SK-N-SH (cell line): Measurements from ENCODE around the gene SYAP1. TPM values are rescaled to one million over a fixed set of nuclear protein-coding genes. Genes with fewer than 3 reads are reported as not detected.

Experiments
- CTCF ChIA-PET: fragments of 300-600, 350-600 bp; formaldehyde crosslinking; extraction: SDS; loops from one replicate; lab custom pipeline; 2021; lab: Yijun Ruan, JAX
- POLR2A ChIA-PET: fragments of 350-600 bp; sonication (Branson Sonifier 250); formaldehyde crosslinking; extraction: SDS; loops from one replicate; lab custom pipeline; 2020; ENCODE audit warnings: antibody characterized with exemption, inconsistent platforms; lab: Yijun Ruan, JAX
- DNase-seq: peaks from one replicate; pipeline ENCODE4 v3.0.0; 2012
- H2AFZ ChIP-seq: fragments of 200-600 bp; sonication (generic); 2 replicates; pipeline ENCODE4 v1.8.1; 2016; ENCODE audit warnings: antibody characterized with exemption, mild to moderate bottlenecking, low read depth
- H3F3A ChIP-seq: fragments of 200-600 bp; sonication (generic); replicated peaks from 2 replicates; pipeline ENCODE3; 2016; ENCODE audit warnings: antibody characterized with exemption, mild to moderate bottlenecking; ENCODE audit not compliant: insufficient read depth
- H3K27ac ChIP-seq, 2 experiments: fragments of 200-500 bp in 1 of 2; fragments of 200-600 bp in 1 of 2; sonication (Bioruptor generic) in 1 of 2; sonication (generic), shearing (Covaris generic) in 1 of 2; 2 replicates each; pipeline versions ENCODE4 v1.5.1 to v1.6.1; 2014 to 2016; ENCODE audit warnings: low read depth in 2 of 2, inconsistent platforms in 1 of 2, low read length in 1 of 2, mild to moderate bottlenecking in 1 of 2, mixed read lengths in 1 of 2
- H3K27me3 ChIP-seq: fragments of 200-600 bp; sonication (generic), shearing (Covaris generic); 2 replicates; pipeline ENCODE4 v1.6.1; 2016; ENCODE audit warnings: mixed run types; ENCODE audit not compliant: insufficient read depth
- H3K36me3 ChIP-seq, 2 experiments: fragments of 200-500 bp in 1 of 2; fragments of 200-600 bp in 1 of 2; sonication (Bioruptor generic) in 1 of 2; sonication (generic) in 1 of 2; replicated peaks in 1 of 2; 2 replicates each; pipeline versions ENCODE3 to v1.5.1; 2014 to 2016; ENCODE audit warnings: low read length in 1 of 2, mild to moderate bottlenecking in 1 of 2; ENCODE audit not compliant: insufficient read depth in 2 of 2, control insufficient read depth in 1 of 2
- H3K4me1 ChIP-seq, 2 experiments: fragments of 200-500 bp in 1 of 2; fragments of 200-600 bp in 1 of 2; sonication (Bioruptor generic) in 1 of 2; sonication (generic), shearing (Covaris generic) in 1 of 2; 2 replicates each; pipeline versions ENCODE4 v1.5.1 to v1.6.1; 2014 to 2016; ENCODE audit warnings: low read depth in 1 of 2, low read length in 1 of 2, mixed run types in 1 of 2; ENCODE audit not compliant: insufficient read depth in 2 of 2, control insufficient read depth in 1 of 2
- H3K4me2 ChIP-seq: fragments of 200-600 bp; sonication (generic), shearing (Covaris generic); 2 replicates; pipeline ENCODE4 v1.6.1; 2017; ENCODE audit warnings: mixed run types
- H3K4me3 ChIP-seq, 2 experiments: fragments of 200-500 bp in 1 of 2; fragments of 200-600 bp in 1 of 2; sonication (Bioruptor generic) in 1 of 2; sonication (generic), shearing (Covaris generic) in 1 of 2; 2 replicates each; pipeline versions ENCODE4 v1.5.1 to v1.8.1; 2014 to 2016; ENCODE audit warnings: low read depth in 2 of 2, inconsistent platforms in 1 of 2, low read length in 1 of 2, mild to moderate bottlenecking in 1 of 2, mixed read lengths in 1 of 2, moderate library complexity in 1 of 2
- H3K79me2 ChIP-seq: fragments of 200-600 bp; sonication (generic); 2 replicates; pipeline ENCODE4 v1.8.1; 2017; ENCODE audit warnings: mild to moderate bottlenecking; ENCODE audit not compliant: insufficient read depth
- H3K9ac ChIP-seq: fragments of 200-600 bp; sonication (generic); 2 replicates; pipeline ENCODE4 v1.6.1; 2017; ENCODE audit warnings: mixed run types
- H3K9me2 ChIP-seq: fragments of 200-600 bp; sonication (generic); 2 replicates; pipeline ENCODE4 v1.6.1; 2017; ENCODE audit warnings: mixed run types
- H3K9me3 ChIP-seq: fragments of 200-600 bp; sonication (generic); 2 replicates; pipeline ENCODE4 v1.6.1; 2017; ENCODE audit warnings: mixed run types, mild to moderate bottlenecking, moderate library complexity
- H4K20me1 ChIP-seq: fragments of 200-600 bp; sonication (generic); 2 replicates; pipeline ENCODE4 v1.6.1; 2017; ENCODE audit warnings: mild to moderate bottlenecking, mixed run types; ENCODE audit not compliant: insufficient read depth
- CTCF ChIP-seq: fragments of 200-600 bp; sonication (generic); IDR thresholded peaks from 2 replicates; pipeline ENCODE4 v1.6.1; 2017; ENCODE audit warnings: antibody characterized with exemption, mild to moderate bottlenecking, moderate library complexity
- EZH2phosphoT487 ChIP-seq: fragments of 200-600 bp; sonication (generic); IDR thresholded peaks from 2 replicates; pipeline ENCODE4 v1.6.1; 2017; ENCODE audit warnings: low read depth, mixed run types, mild to moderate bottlenecking, antibody characterized with exemption, moderate library complexity, borderline replicate concordance
- GATA2 ChIP-seq: sonication (generic); formaldehyde crosslinking; IDR thresholded peaks from 2 replicates; pipeline ENCODE4 v1.5.0; 2020; ENCODE audit warnings: mild to moderate bottlenecking, missing genetic modification reagents
- MAX ChIP-seq: IDR thresholded peaks from 2 replicates; pipeline ENCODE4 v1.4.0; 2012; ENCODE audit warnings: low read depth
- MEF2A ChIP-seq: IDR thresholded peaks from 2 replicates; pipeline ENCODE4 v1.4.0; 2012; ENCODE audit warnings: low read depth, borderline replicate concordance
- NRF1 ChIP-seq: IDR thresholded peaks from 2 replicates; pipeline ENCODE4 v1.6.1; 2012; ENCODE audit warnings: low read depth, mild to moderate bottlenecking, low read length
- POLR2AphosphoS5 ChIP-seq: IDR thresholded peaks from 2 replicates; pipeline ENCODE4 v1.6.1; 2012; ENCODE audit warnings: low read depth, low read length
- RAD21 ChIP-seq: IDR thresholded peaks from 2 replicates; pipeline ENCODE4 v1.6.1; 2012; ENCODE audit warnings: mild to moderate bottlenecking, low read length
- RCOR1 ChIP-seq: fragments of 150-350 bp; IDR thresholded peaks from 2 replicates; pipeline ENCODE4 v1.6.1; 2017; ENCODE audit warnings: antibody characterized with exemption, low read length
- SMC3 ChIP-seq: IDR thresholded peaks from 2 replicates; pipeline ENCODE4 v1.6.1; 2012; ENCODE audit warnings: low read depth, low read length, improper control_type of control experiment
- TAF1 ChIP-seq: IDR thresholded peaks from 2 replicates; pipeline ENCODE4 v1.6.1; 2012; ENCODE audit warnings: low read depth, mild to moderate bottlenecking, low read length, moderate library complexity, borderline replicate concordance
- TCF12 ChIP-seq: IDR thresholded peaks from 2 replicates; pipeline ENCODE4 v1.4.0; 2012
- TEAD4 ChIP-seq: IDR thresholded peaks from 2 replicates; pipeline ENCODE4 v1.4.0; 2012; ENCODE audit warnings: mild to moderate bottlenecking, borderline replicate concordance; ENCODE audit not compliant: insufficient read depth
- USF1 ChIP-seq: IDR thresholded peaks from 2 replicates; pipeline ENCODE4 v1.4.0; 2012; ENCODE audit warnings: low read depth, borderline replicate concordance
- WGBS: methylation state at CpG from one replicate; pipeline ENCODE4 v1.1.6; 2017; ENCODE audit warnings: low lambda C conversion rate; 5-methylcytosine and 5-hydroxymethylcytosine counted together
- polyA plus RNA-seq, 3 experiments: library from polyadenylated mRNA; depleted of rRNA; stranded (reverse); fragments of >200 nt; gene quantifications; 2 replicates each; pipeline ENCODE4 v1.2.3, GENCODE V29; 2012
- TF ChIP-seq, protein P1 (sequence below): IDR thresholded peaks from 2 replicates; pipeline ENCODE4 v1.6.1; 2012; ENCODE audit warnings: mild to moderate bottlenecking, low read depth, low read length, moderate library complexity
- TF ChIP-seq, protein P2 (sequence below): IDR thresholded peaks from 2 replicates; pipeline ENCODE4; 2012

The SYAP1 gene
- polyA plus RNA-seq, 1 of the 3 experiments (the other 2 are of a cell fraction): 11.9 TPM

DNA sequence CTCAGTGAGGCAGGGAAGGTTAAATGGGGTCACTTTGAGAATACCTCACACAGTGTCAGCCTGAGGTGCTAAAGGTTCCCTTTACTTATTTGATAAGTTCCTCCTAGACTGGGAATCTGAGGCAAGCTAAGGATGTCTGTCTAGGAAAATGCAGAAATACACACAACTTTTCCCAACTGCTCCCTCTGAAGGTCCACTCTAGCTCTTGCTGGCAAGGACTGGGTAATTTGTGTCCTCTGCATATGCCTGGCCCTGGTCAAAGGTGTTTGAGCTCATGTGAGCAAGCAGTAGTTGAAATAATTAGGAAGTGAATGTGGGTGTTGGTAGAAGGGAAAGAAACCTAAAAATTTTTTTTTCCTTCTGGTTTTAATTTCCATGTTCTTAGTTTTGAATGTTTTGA lies 88.1 kb downstream of the SYAP1 start:
- H3K9me2 ChIP-seq: no peaks in the 10 kb centered on the region
- no peak overlapping the region for H2AFZ ChIP-seq
- H3K79me2 ChIP-seq: peaks cover 77% of the 10 kb centered on the region
- no peak overlapping the region for H3K9ac ChIP-seq
- H3K4me1 ChIP-seq: peaks cover 0 to 8% of the 10 kb centered on the region in 2 experiments; a peak in 2 of 4 replicates
- no peaks in the 10 kb centered on the region for H3K36me3 ChIP-seq
- ChIA-PET CTCF (interaction anchor here (0.8 to 2.2 kb wide), 5 partner anchors 10 to 76 kb away, joined by 3 to 9 read pairs (median 5); no protein-coding TSS in a partner anchor), POLR2A (no interaction called here)
- DNase-seq: peak; percentile 23
- peak overlapping the region; percentile 76 for H3K4me2 ChIP-seq
- no peaks in the 10 kb centered on the region for H3F3A ChIP-seq
- no peak overlapping the region for H3K27ac ChIP-seq
- H4K20me1 ChIP-seq: no peaks in the 10 kb centered on the region
- H3K27me3 ChIP-seq: no peaks in the 10 kb centered on the region
- TF ChIP-seq TEAD4 (no peak), RAD21 (0 out of 2 replicates have a peak, but pooled peaks have one; percentile 12), EZH2phosphoT487 (no peak), CTCF (peak; percentile 45)
- no peaks in the 10 kb centered on the region for H3K9me3 ChIP-seq
- peak overlapping the region in 1 of 2 experiments; percentile 53; a peak in 3 of 4 replicates for H3K4me3 ChIP-seq

DNA sequence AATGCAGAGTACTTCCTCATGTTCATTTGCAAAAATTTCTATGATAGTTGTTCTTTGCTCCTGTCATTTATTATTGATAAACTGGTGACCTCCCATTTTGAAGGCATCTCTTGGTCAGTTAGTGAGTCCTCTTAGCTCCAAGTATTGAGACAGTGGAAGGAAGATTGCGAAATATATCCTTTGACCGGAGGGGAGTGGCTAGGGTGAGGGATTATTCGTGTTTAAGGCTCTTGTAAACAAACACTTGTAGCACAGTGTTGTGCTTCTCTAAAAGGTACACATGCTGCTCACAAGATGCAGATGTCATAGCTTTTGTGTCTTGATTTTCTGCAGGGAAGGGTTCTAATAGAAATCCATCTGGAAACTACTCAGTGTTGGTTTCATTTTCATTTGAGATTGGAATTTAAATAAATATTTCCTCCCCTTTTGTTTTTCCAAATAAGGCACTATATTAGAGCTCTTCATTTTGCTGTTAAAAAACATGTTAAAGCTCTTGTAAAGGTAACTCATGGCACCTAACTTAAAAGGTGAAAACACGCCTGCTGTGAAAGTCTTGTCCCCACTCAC lies 88.6 kb downstream of the SYAP1 start:
- Histone ChIP-seq H3K79me2 (peaks cover 77% of the 10 kb centered on the region), H3K9me3 (no peaks in the 10 kb centered on the region), H3K4me1 (peaks cover 0 to 8% of the 10 kb centered on the region in 2 experiments; a peak in 2 of 4 replicates), H3K4me3 (peak overlapping the region; percentile 28 to 53), H3K27ac (peak overlapping the region in 1 of 2 experiments; percentile 18; a peak in 1 of 4 replicates), H3K4me2 (peak overlapping the region; percentile 76), H3K9me2 (no peaks in the 10 kb centered on the region), H2AFZ (no peak overlapping the region), H3K9ac (no peak overlapping the region), H4K20me1 (no peaks in the 10 kb centered on the region)
- WGBS: 70% methylated on average over 4 of the region's 4 CpGs
- POLR2A ChIA-PET: no interaction called here
- TF ChIP-seq TCF12 (no peak), TEAD4 (no peak), POLR2AphosphoS5 (no peak), RCOR1 (no peak), SMC3 (no peak), MEF2A (no peak), MAX (no peak), GATA2 (CRISPR knock-in tag) (no peak), NRF1 (no peak), TAF1 (no peak), RAD21 (no peak), USF1 (no peak)
- TF ChIP-seq, protein P1, sequence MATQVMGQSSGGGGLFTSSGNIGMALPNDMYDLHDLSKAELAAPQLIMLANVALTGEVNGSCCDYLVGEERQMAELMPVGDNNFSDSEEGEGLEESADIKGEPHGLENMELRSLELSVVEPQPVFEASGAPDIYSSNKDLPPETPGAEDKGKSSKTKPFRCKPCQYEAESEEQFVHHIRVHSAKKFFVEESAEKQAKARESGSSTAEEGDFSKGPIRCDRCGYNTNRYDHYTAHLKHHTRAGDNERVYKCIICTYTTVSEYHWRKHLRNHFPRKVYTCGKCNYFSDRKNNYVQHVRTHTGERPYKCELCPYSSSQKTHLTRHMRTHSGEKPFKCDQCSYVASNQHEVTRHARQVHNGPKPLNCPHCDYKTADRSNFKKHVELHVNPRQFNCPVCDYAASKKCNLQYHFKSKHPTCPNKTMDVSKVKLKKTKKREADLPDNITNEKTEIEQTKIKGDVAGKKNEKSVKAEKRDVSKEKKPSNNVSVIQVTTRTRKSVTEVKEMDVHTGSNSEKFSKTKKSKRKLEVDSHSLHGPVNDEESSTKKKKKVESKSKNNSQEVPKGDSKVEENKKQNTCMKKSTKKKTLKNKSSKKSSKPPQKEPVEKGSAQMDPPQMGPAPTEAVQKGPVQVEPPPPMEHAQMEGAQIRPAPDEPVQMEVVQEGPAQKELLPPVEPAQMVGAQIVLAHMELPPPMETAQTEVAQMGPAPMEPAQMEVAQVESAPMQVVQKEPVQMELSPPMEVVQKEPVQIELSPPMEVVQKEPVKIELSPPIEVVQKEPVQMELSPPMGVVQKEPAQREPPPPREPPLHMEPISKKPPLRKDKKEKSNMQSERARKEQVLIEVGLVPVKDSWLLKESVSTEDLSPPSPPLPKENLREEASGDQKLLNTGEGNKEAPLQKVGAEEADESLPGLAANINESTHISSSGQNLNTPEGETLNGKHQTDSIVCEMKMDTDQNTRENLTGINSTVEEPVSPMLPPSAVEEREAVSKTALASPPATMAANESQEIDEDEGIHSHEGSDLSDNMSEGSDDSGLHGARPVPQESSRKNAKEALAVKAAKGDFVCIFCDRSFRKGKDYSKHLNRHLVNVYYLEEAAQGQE: no peak
- TF ChIP-seq, protein P2, sequence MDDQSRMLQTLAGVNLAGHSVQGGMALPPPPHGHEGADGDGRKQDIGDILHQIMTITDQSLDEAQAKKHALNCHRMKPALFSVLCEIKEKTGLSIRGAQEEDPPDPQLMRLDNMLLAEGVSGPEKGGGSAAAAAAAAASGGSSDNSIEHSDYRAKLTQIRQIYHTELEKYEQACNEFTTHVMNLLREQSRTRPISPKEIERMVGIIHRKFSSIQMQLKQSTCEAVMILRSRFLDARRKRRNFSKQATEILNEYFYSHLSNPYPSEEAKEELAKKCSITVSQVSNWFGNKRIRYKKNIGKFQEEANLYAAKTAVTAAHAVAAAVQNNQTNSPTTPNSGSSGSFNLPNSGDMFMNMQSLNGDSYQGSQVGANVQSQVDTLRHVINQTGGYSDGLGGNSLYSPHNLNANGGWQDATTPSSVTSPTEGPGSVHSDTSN: no peak
- TF ChIP-seq, all 33 proteins: peak for 0
- Histone ChIP-seq H3F3A (no peaks in the 10 kb centered on the region), H3K27me3 (no peaks in the 10 kb centered on the region), H3K36me3 (peaks cover 0 to 3% of the 10 kb centered on the region in 2 experiments)
- no peak for DNase-seq
- CTCF ChIA-PET: interaction anchor here (1.4 to 2.2 kb wide), 4 partner anchors 10 to 75 kb away, joined by 4 to 9 read pairs (median 5); no protein-coding TSS in a partner anchor
